ENCODE data around the gene C1QTNF8. TPM values are rescaled to one million over a fixed set of nuclear protein-coding genes. Genes with fewer than 3 reads are reported as not detected.

C1QTNF8 gene
- total RNA-seq, 1 donor from 2014 or later = not detected

DNA sequence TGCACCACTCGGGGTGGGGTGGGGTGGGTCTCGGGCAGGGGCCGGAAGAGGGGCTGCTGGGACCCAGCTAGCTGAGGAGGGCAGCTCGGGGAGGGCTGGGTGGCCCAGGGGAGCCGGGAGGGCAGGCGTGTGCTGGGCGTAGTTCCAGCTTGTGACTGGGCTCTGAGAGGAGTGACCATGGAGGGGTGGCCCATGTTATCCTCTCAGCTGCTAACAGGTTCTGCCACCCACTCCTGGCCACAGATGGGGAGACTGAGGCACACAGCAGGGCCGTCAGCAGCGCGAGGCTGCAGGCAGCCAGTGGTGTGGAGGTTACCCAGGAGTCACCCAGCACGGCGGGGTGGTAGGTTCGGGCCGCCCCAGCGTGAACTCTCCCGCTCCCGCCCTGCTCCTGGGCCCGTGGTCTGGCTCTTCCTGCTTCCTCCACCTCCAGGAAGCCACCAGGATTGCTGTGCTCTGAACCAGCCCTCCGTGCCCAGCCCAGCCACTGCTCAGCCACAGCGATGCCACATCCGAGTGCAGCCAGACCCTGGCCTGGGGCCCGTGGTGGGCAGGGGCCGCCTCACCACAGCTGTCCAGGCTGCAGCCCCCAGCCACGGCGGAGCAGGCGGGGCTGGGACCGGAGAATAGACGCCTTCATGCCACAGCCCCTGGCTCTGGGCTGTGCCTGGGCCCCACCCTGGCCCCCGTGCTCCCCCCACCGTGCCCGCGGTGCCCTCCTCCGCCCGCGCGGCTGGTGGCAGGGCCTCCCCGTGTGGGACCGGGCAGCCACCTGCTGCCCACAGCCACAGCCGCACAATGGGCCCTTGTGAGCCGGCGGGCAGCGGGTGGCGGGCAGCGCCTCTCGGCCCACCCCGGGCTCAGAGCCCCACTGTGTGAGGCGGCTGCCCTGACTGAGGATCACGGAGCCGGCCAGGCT is 49.8 kb downstream of the C1QTNF8 start:
- H3K4me1 ChIP-seq = no peaks in the 10 kb centered on the region
- TF ChIP-seq, protein P1, sequence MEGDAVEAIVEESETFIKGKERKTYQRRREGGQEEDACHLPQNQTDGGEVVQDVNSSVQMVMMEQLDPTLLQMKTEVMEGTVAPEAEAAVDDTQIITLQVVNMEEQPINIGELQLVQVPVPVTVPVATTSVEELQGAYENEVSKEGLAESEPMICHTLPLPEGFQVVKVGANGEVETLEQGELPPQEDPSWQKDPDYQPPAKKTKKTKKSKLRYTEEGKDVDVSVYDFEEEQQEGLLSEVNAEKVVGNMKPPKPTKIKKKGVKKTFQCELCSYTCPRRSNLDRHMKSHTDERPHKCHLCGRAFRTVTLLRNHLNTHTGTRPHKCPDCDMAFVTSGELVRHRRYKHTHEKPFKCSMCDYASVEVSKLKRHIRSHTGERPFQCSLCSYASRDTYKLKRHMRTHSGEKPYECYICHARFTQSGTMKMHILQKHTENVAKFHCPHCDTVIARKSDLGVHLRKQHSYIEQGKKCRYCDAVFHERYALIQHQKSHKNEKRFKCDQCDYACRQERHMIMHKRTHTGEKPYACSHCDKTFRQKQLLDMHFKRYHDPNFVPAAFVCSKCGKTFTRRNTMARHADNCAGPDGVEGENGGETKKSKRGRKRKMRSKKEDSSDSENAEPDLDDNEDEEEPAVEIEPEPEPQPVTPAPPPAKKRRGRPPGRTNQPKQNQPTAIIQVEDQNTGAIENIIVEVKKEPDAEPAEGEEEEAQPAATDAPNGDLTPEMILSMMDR (IDR thresholded peaks at IDR 0.05) = no peak
- no peak for DNase-seq
- ATAC-seq = no peak
- intact Hi-C loops (cut with DNase I) = no loop called here
- H3K9me3 ChIP-seq = no peaks in the 10 kb centered on the region
- peaks cover 68% of the 10 kb centered on the region for H3K27me3 ChIP-seq (ENCODE audit: low read depth)
- H3K4me3 ChIP-seq = no peak overlapping the region
- no peaks in the 10 kb centered on the region for H3K36me3 ChIP-seq
- H3K27ac ChIP-seq = no peak overlapping the region

DNA sequence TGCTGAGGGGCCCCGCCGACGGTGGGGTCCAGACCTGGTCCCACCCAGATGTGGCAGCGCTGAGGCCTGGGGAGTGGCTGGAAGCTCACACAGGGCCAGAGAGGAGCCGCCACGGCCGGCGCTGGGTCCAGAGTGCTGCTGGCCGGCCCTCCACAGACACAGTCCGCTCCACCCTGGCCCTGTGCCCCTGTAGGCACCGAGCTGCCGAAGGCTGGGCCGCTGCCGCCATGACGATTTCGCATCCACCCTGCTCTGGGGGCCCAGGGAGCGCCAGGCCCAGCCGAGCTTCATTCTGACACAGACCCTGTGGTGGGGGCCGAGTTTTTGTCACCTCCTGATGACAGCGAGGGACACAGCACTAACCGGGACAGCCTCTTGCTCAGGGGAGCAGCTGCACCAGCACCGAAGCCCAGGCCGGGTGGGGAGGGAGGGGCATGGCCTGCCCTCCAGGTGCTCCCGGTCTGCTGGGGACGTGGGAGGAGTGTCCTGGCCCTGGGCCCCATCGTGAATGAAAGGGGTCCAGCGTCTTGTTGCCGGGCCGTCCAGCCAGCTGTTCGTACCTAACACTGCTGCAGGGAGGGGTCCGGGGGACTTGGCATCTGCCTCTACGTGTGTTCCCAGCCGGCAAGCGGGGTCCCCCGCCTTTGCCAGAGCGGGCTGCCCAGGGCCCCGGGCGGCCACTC is 50.6 kb downstream of the C1QTNF8 start:
- intact Hi-C loops (cut with DNase I) = no loop called here
- Histone ChIP-seq H3K27ac (no peak overlapping the region), H3K27me3 (ENCODE audit: low read depth) (peaks cover 67% of the 10 kb centered on the region), H3K36me3 (no peaks in the 10 kb centered on the region), H3K4me1 (no peaks in the 10 kb centered on the region), H3K9me3 (no peaks in the 10 kb centered on the region), H3K4me3 (no peak overlapping the region)
- ATAC-seq = no peak
- TF ChIP-seq, protein P1 (IDR thresholded peaks at IDR 0.05) = no peak
- no peak for DNase-seq

DNA sequence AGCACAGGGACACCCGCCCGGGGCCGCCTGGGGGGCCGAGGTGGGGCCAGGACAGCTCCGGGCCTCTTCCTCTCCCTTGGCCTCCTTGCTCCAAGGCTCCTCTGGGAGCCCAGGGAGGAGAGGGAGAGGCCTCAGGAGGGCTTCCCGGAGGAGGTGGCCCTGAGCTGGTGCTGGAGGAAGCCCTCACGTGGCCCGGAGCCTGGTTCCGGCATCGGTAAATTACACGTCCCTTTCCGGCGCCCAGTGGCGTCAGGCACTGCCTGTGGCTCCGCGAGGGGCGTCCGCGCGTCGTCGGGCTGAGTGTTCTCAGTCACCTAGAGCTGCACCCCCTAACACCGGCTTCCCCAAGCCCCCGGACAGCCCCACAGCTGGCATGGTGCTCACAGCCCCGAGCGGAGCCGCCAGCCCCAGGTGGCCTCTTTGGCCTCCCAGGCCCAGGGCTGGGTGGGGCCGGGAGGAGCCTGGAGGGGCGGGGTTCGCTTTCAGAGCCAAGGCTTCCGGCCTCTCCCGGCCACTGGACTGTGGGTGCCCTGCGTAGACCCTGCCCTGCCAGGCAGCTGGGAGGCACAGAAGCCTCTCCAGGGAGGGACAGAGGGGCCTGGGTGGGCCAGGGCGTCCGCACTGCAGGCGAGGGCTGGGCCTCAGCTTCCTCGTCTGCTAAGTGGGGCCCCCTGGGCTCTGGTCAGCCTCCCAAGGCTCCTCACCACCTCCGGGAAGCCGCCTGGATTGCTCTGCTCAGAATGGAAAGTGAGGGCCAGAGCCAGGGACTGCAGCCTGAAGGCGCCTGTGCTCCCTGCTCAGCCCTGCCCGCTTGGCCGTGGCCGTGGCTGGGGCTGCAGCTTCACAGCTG is 51.4 kb downstream of the C1QTNF8 start:
- ATAC-seq (no peak), DNase-seq (no peak)
- H3K36me3 ChIP-seq = no peaks in the 10 kb centered on the region
- TF ChIP-seq, protein P1 (IDR thresholded peaks at IDR 0.05) = no peak
- H3K27ac ChIP-seq = no peak overlapping the region
- intact Hi-C loops (cut with DNase I) = no loop called here
- H3K9me3 ChIP-seq = no peaks in the 10 kb centered on the region
- H3K4me1 ChIP-seq = no peaks in the 10 kb centered on the region
- H3K27me3 ChIP-seq (ENCODE audit: low read depth) = peaks cover 60% of the 10 kb centered on the region
- H3K4me3 ChIP-seq = no peak overlapping the region

DNA sequence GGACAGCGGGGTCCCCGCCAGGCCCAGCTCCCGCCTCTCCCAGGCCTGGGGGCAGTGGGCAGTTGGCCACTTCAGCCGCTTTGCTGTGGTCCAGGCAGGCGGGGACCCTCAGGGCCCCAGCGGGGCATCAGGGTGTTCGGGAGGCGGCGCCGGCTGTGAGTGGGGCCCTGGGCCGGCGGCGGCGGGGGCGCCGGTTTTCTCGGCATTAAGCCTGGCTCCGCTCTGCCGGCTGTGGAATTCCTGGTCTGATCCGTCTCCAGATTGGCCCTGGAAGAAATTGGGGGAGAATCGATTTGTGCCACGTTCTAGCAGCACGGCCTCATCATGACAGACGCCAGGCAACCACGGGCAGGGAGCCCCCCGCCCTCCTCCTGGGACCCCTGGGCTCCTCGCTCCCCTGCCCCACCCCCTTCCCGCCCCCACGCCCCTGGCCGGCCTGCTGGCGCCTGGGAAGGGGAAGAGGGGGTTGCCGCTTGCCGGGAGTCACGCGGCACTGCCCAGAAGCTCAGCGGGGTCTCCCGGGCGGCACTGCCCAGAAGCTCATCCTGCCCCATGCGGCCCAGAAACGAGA is 52.1 kb downstream of the C1QTNF8 start:
- Histone ChIP-seq H3K27me3 (ENCODE audit: low read depth) (peaks cover 60% of the 10 kb centered on the region), H3K4me3 (no peak overlapping the region), H3K27ac (no peak overlapping the region), H3K36me3 (no peaks in the 10 kb centered on the region), H3K4me1 (no peaks in the 10 kb centered on the region), H3K9me3 (no peaks in the 10 kb centered on the region)
- intact Hi-C loops (cut with DNase I) = no loop called here
- ATAC-seq (no peak), DNase-seq (no peak)
- TF ChIP-seq, protein P1 (IDR thresholded peaks at IDR 0.05) = no peak

DNA sequence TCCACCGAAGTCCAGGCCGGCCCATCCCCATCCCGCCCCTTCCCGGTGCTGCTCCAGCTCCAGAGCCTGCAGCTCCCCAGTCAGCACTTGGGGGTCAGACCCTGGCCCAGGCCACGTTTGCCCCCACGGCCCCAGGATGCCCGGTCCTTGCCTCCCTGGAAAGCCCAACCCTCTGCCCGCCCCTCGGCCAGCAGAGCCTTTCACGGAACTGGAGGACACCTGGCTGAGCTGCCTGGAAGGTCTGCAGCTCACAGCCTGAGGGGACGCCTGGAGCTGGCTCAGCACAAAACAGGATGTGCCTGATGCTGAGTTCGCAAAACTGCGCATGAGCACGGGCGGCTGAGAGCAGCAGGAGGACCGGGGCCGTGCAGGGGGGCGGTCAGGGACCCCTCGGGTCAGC is 53.2 kb downstream of the C1QTNF8 start:
- intact Hi-C loops (cut with DNase I) = no loop called here
- no peak overlapping the region for H3K4me3 ChIP-seq
- H3K36me3 ChIP-seq = no peaks in the 10 kb centered on the region
- H3K9me3 ChIP-seq = no peaks in the 10 kb centered on the region
- ATAC-seq (no peak), DNase-seq (no peak)
- H3K4me1 ChIP-seq = no peaks in the 10 kb centered on the region
- no peak overlapping the region for H3K27ac ChIP-seq
- peaks cover 55% of the 10 kb centered on the region for H3K27me3 ChIP-seq (ENCODE audit: low read depth)
- TF ChIP-seq, protein P1 (IDR thresholded peaks at IDR 0.05) = no peak
